DOHH2 (cell line): ENCODE data around the gene PCDH9.

Experiments used
- H3F3A ChIP-seq: fragments of 200-600 bp; sonication (generic), shearing (Covaris generic); 2 replicates; pipeline ENCODE4 v1.6.0; 2016; ENCODE audit warnings: antibody characterized with exemption, mild to moderate bottlenecking; ENCODE audit not compliant: control insufficient read depth, insufficient read depth
- H3K27ac ChIP-seq: fragments of 200-600 bp; sonication (generic); 2 replicates; pipeline ENCODE4 v1.5.1; 2014; ENCODE audit warnings: low read depth, mild to moderate bottlenecking, low read length, moderate library complexity
- H3K27me3 ChIP-seq: fragments of 200-600 bp; sonication (generic); 2 replicates; pipeline ENCODE4 v1.6.1; 2014; ENCODE audit warnings: mild to moderate bottlenecking, low read length, mixed read lengths; ENCODE audit not compliant: control insufficient read depth
- H3K36me3 ChIP-seq: fragments of 200-600 bp; sonication (generic); 2 replicates; pipeline ENCODE4 v1.6.1; 2014; ENCODE audit warnings: mild to moderate bottlenecking, low read length, moderate library complexity, mixed read lengths; ENCODE audit not compliant: control insufficient read depth
- H3K4me1 ChIP-seq: fragments of 200-600 bp; sonication (generic); 2 replicates; pipeline ENCODE4 v1.6.1; 2014; ENCODE audit warnings: mild to moderate bottlenecking, low read length, mixed read lengths; ENCODE audit not compliant: control insufficient read depth
- H3K4me2 ChIP-seq: fragments of 200-600 bp; sonication (generic); 2 replicates; pipeline ENCODE4 v1.6.0; 2014; ENCODE audit warnings: mild to moderate bottlenecking, low read length, moderate library complexity
- H3K4me3 ChIP-seq: fragments of 200-600 bp; sonication (generic); 2 replicates; pipeline ENCODE4 v1.5.1; 2014; ENCODE audit warnings: mild to moderate bottlenecking, low read length, mixed read lengths
- H3K79me2 ChIP-seq: fragments of 200-600 bp; sonication (generic); 2 replicates; pipeline ENCODE4 v1.6.1; 2014; ENCODE audit warnings: mild to moderate bottlenecking, low read length, mixed read lengths; ENCODE audit not compliant: control insufficient read depth
- H3K9me2 ChIP-seq: fragments of 200-600 bp; sonication (generic); replicated peaks from 2 replicates; pipeline ENCODE4 v1.6.1; 2014; ENCODE audit warnings: mild to moderate bottlenecking, low read length, mixed read lengths; ENCODE audit not compliant: control insufficient read depth
- H3K9me3 ChIP-seq: fragments of 200-600 bp; sonication (generic); 2 replicates; pipeline ENCODE4 v1.6.1; 2014; ENCODE audit warnings: antibody characterized with exemption, low read length, mixed read lengths; ENCODE audit not compliant: control insufficient read depth, insufficient read depth
- H4K20me1 ChIP-seq: fragments of 200-600 bp; sonication (generic); 2 replicates; pipeline ENCODE4 v1.6.0; 2014; ENCODE audit warnings: low read depth, mild to moderate bottlenecking, antibody characterized with exemption, low read length, moderate library complexity; ENCODE audit not compliant: control insufficient read depth, insufficient read depth
- EZH2phosphoT487 ChIP-seq: fragments of 200-600 bp; sonication (generic); IDR thresholded peaks from 2 replicates; pipeline ENCODE4 v1.6.1; 2017; ENCODE audit warnings: borderline replicate concordance, mild to moderate bottlenecking, antibody characterized with exemption, low read length, moderate library complexity, mixed read lengths
- TF ChIP-seq, protein P1 (sequence below): fragments of 200-600 bp; sonication (generic); IDR thresholded peaks from one replicate; pipeline ENCODE4 v1.5.1; 2014; ENCODE audit warnings: antibody characterized with exemption, mild to moderate bottlenecking, low read depth, low read length; ENCODE audit not compliant: poor library complexity, severe bottlenecking

PCDH9 gene

DNA sequence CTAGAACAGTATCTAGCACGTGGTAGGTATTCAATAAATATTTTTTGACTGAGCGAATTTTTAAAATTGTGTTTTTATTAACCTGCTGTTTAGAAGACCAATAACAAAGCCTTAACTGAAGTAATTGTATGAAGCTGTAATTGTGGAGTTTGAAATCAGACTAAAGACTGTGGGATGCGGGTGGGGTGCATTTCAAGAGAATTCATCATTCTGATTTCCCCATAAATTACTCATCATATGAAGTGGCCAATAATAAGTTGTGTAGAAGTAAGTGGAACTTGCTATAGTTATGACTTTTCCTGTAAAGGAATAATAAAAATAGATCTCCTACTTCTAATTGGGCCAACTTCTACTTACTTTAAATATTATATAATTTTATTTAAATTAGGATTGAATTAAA lies 449.3 kb downstream of the PCDH9 start:
- Histone ChIP-seq H3K27me3 (no peaks in the 10 kb centered on the region), H3K79me2 (no peaks in the 10 kb centered on the region), H4K20me1 (no peaks in the 10 kb centered on the region), H3K4me3 (no peak overlapping the region), H3K4me1 (no peaks in the 10 kb centered on the region), H3F3A (no peaks in the 10 kb centered on the region), H3K27ac (no peak overlapping the region), H3K9me2 (no peaks in the 10 kb centered on the region), H3K9me3 (no peaks in the 10 kb centered on the region), H3K36me3 (no peaks in the 10 kb centered on the region), H3K4me2 (no peak overlapping the region)
- TF ChIP-seq, protein P1, sequence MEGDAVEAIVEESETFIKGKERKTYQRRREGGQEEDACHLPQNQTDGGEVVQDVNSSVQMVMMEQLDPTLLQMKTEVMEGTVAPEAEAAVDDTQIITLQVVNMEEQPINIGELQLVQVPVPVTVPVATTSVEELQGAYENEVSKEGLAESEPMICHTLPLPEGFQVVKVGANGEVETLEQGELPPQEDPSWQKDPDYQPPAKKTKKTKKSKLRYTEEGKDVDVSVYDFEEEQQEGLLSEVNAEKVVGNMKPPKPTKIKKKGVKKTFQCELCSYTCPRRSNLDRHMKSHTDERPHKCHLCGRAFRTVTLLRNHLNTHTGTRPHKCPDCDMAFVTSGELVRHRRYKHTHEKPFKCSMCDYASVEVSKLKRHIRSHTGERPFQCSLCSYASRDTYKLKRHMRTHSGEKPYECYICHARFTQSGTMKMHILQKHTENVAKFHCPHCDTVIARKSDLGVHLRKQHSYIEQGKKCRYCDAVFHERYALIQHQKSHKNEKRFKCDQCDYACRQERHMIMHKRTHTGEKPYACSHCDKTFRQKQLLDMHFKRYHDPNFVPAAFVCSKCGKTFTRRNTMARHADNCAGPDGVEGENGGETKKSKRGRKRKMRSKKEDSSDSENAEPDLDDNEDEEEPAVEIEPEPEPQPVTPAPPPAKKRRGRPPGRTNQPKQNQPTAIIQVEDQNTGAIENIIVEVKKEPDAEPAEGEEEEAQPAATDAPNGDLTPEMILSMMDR: no peak
- no peak for TF ChIP-seq EZH2phosphoT487

DNA sequence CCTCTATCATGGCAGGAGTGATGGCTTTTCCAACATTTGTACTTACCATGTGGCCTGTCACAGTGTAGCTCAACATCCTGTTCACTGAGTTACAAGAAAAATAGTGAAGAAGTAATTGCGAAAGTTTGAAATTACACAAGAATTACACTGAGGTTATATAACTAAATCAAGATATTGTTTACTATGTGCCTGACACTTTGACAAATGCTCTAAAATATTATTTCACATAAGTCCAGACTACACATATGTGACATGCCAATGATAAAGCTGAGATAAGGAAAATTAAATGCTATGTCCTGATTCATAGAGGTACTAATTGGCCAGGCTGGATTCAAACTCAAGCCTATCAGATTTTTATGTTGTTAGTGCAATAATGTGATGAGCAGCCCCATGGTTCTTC lies 451.7 kb downstream of the PCDH9 start:
- H3K9me2 ChIP-seq: no peaks in the 10 kb centered on the region
- no peak overlapping the region for H3K27ac ChIP-seq
- H3F3A ChIP-seq: no peaks in the 10 kb centered on the region
- no peak overlapping the region for H3K4me3 ChIP-seq
- TF ChIP-seq, protein P1: no peak
- no peak for TF ChIP-seq EZH2phosphoT487
- H3K27me3 ChIP-seq: no peaks in the 10 kb centered on the region
- no peaks in the 10 kb centered on the region for H3K4me1 ChIP-seq
- H4K20me1 ChIP-seq: no peaks in the 10 kb centered on the region
- no peaks in the 10 kb centered on the region for H3K36me3 ChIP-seq
- no peak overlapping the region for H3K4me2 ChIP-seq
- H3K9me3 ChIP-seq: no peaks in the 10 kb centered on the region
- H3K79me2 ChIP-seq: no peaks in the 10 kb centered on the region

DNA sequence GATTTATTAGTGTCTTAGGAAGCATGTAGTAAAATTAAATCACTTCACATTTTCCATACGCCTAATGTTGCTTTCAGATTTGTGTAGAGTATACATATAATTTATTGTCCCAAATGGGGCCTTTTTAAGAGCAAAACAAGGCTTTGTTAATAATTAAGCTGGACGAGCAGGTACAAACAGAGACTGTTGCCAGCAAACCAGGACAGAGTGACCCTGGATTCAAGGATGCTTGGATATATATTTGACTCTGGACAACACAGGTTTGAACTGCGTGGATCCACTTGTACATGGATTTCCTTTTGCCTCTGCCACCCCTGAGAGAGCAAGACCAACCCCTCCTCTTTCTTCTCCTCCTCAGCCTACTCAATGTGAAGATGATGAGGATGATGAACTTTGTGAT lies 454.9 kb downstream of the PCDH9 start:
- Histone ChIP-seq H3K4me3 (no peak overlapping the region), H3K27ac (no peak overlapping the region), H4K20me1 (no peaks in the 10 kb centered on the region), H3K9me3 (no peaks in the 10 kb centered on the region), H3K4me1 (no peaks in the 10 kb centered on the region), H3K4me2 (no peak overlapping the region), H3K9me2 (no peaks in the 10 kb centered on the region), H3K36me3 (no peaks in the 10 kb centered on the region), H3F3A (no peaks in the 10 kb centered on the region), H3K27me3 (no peaks in the 10 kb centered on the region), H3K79me2 (no peaks in the 10 kb centered on the region)
- TF ChIP-seq, protein P1: no peak
- no peak for TF ChIP-seq EZH2phosphoT487

DNA sequence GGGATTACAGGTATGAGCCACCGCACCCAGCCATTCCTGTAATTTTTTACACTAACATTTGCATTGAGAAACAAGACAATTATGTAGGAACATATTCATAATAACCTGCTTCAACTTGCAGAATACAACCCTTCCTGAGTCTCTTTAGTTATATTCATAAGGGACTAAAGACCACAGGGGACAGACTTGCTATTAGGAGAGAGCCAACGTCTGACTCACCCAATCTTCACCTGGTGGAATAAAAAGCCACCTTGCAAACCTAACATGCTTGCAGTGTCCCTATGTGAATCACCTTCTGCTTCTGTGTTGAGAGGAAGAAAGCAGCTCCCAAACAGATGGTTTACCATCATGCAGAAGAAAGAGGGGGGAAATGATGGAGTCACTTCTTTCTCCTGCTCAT lies 456.1 kb downstream of the PCDH9 start:
- Histone ChIP-seq H3K27me3 (no peaks in the 10 kb centered on the region), H3F3A (no peaks in the 10 kb centered on the region), H3K36me3 (no peaks in the 10 kb centered on the region), H3K4me1 (no peaks in the 10 kb centered on the region), H3K27ac (no peak overlapping the region), H3K79me2 (no peaks in the 10 kb centered on the region), H4K20me1 (no peaks in the 10 kb centered on the region), H3K4me2 (no peak overlapping the region), H3K9me3 (no peaks in the 10 kb centered on the region), H3K9me2 (no peaks in the 10 kb centered on the region), H3K4me3 (no peak overlapping the region)
- TF ChIP-seq, protein P1: no peak
- no peak for TF ChIP-seq EZH2phosphoT487
